ENCODE results near the gene ZXDC. TPM values are rescaled to one million over a fixed set of nuclear protein-coding genes. Genes with fewer than 3 reads are reported as not detected.

Gene ZXDC
- polyA plus RNA-seq (ENCODE audit: insufficient read length) = 43.0 TPM
- long read RNA-seq, donor 1, transcript ZXDC-202 (10 exons, 3,405 nt) = minor isoform, 5 of 44 reads
- long read RNA-seq, donor 1, transcript ZXDC-201 (6 exons, 2,579 nt) = major isoform, 13 of 44 reads
- long read RNA-seq, donor 1, partial matches to known transcripts = 26 of 44 reads
- long read RNA-seq, donor 1, other reads (novel, unspliced or antisense) = 0 of 44 reads
- long read RNA-seq, donor 2, transcript ZXDC-201 (6 exons, 2,579 nt) = major isoform, 19 of 29 reads
- long read RNA-seq, donor 2, partial matches to known transcripts = 6 of 29 reads
- long read RNA-seq, donor 2, other reads (novel, unspliced or antisense) = 0 of 29 reads
- long read RNA-seq, donor 3, transcript ZXDC-201 (6 exons, 2,579 nt) = major isoform, 10 of 12 reads
- long read RNA-seq, donor 3, partial matches to known transcripts = 0 of 12 reads
- long read RNA-seq, donor 3, other reads (novel, unspliced or antisense) = 0 of 12 reads
- long read RNA-seq, donor 4, partial matches to known transcripts = 0 of 1 reads
- long read RNA-seq, donor 4, other reads (novel, unspliced or antisense) = 0 of 1 reads
- long read RNA-seq, donor 5, transcript ZXDC-201 (6 exons, 2,579 nt) = major isoform, 10 of 11 reads
- long read RNA-seq, donor 5, partial matches to known transcripts = 0 of 11 reads
- long read RNA-seq, donor 5, other reads (novel, unspliced or antisense) = 0 of 11 reads
- long read RNA-seq, donor 6, full-length matches to known transcripts = 13 of 13 reads
- long read RNA-seq, donor 6, partial matches to known transcripts = 0 of 13 reads
- long read RNA-seq, donor 6, other reads (novel, unspliced or antisense) = 0 of 13 reads
- long read RNA-seq, donor 7, full-length matches to known transcripts = 27 of 27 reads
- long read RNA-seq, donor 7, partial matches to known transcripts = 0 of 27 reads
- long read RNA-seq, donor 7, other reads (novel, unspliced or antisense) = 0 of 27 reads
- long read RNA-seq, donor 8, full-length matches to known transcripts = 14 of 14 reads
- long read RNA-seq, donor 8, partial matches to known transcripts = 0 of 14 reads
- long read RNA-seq, donor 8, other reads (novel, unspliced or antisense) = 0 of 14 reads

- DNase-seq = peak; percentile 91
These were observed at the start of gene ZXDC for GRCh38 chr3:126475413-126476114. Gene ZXDC, minus strand, starts transcription at chr3:126475891. Its CDS starts 26 bp downstream, at chr3:126475865.

GRCh38 chr3:126525091-126525852 lies 49.6 kb upstream of the ZXDC start:
- no peak for DNase-seq

DNA sequence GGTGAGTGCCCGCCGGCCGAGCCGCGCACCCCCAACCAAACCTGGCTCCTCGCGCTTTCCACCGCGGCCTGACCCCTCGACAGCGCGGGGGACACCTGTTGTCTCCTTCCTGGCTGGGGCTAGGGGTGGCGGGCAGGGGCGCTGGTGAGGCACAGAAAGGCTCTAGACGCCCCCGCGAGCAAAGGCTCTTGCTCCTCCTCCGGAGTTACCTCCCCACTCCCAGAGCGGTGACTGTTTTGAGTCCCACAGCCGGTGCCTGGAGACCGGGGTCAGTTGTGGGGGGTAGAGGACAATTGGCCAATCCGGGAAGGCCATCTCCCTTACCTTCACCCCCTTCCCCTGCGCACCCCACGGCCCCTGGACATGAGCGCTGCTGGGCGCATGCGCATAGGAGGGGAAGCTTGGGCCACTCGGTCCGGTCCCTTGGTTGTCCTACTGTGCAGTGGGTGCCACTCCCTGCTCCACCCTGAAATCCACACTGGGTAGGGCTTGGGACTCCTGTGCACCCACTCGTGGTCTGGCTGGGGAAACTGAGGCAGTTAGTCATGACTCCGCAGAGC lies 48.8 kb upstream of the ZXDC start:
- peak; percentile 25 for DNase-seq

DNA sequence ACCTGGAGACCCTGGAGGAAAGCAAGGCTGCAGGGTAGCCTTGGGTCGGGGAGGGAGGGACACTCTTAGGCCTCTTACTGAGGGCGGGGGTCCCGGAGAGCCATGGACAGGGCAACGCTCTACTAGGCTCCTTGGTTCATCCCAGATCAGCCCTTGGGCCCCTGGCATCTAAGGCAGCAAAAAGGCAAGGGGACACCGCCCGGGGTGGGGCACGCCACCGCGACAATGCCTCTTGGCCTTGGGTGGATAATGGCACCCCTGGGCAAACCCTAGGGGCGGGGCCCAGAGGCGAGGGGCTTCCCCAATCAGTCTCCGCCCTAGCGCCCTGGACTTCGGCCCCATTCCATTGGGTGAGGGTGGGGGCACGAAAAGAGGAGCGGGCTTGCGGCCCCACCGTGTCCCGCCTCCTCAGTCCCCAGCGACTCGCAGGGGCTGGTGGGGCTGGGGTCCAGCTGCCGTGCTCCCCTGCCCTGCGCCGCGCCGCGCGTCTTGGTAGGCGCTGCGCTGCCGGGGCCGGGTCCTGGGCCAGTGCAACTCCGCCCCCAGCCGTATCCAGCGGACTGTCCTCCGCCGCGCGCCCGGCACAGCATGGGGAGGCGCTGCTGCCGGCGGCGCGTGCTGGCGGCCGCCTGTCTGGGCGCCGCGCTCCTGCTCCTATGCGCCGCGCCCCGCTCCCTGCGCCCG lies 48.2 kb upstream of the ZXDC start, which contains the start of gene CHST13:
TSS of gene CHST13 (plus strand) at position 411 of the 684 bp plus-strand sequence. CDS start at position 589, 178 bp downstream.
- peak; percentile 49 for DNase-seq

GRCh38 chr3:126522363-126522788 lies 46.7 kb upstream of the ZXDC start:
- peak; percentile 40 for DNase-seq

DNA sequence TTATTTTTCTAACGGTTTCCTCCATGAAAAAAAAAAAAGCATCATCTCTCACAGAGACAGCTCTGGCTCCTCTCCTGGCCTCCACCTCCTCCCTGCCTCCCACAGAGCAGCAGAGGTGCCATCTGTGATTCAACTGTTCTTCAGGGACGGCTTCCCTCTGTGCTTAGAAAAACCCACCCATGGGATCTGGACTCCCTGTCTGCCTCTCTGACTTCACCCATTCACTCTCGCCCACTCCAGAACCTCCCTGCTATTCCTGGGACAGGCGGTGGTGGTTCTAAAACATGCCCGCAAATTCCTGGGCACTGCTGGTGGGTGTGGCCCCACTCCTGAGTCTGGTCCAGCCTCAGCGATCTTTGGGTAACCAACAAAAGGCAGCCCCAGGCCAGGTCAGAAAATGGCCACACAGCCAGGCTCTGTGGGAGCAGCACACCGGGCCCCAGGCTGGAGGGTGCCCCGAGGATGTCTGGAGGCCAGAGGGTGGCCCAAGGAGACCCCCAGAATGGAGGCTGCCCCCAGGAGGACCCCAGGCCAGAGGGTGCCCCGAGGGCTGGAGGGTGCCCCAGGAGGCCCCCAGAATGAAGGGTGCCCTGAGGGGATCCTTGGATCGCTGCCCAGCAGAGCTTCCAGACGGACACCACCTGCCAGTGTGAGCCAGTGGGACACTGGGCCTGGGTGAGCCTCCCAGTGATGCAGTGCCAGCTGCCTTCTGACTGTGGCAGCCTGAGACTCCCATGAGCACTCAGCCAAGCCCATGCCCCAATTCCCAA lies 45.6 kb upstream of the ZXDC start:
- DNase-seq = no peak

DNA sequence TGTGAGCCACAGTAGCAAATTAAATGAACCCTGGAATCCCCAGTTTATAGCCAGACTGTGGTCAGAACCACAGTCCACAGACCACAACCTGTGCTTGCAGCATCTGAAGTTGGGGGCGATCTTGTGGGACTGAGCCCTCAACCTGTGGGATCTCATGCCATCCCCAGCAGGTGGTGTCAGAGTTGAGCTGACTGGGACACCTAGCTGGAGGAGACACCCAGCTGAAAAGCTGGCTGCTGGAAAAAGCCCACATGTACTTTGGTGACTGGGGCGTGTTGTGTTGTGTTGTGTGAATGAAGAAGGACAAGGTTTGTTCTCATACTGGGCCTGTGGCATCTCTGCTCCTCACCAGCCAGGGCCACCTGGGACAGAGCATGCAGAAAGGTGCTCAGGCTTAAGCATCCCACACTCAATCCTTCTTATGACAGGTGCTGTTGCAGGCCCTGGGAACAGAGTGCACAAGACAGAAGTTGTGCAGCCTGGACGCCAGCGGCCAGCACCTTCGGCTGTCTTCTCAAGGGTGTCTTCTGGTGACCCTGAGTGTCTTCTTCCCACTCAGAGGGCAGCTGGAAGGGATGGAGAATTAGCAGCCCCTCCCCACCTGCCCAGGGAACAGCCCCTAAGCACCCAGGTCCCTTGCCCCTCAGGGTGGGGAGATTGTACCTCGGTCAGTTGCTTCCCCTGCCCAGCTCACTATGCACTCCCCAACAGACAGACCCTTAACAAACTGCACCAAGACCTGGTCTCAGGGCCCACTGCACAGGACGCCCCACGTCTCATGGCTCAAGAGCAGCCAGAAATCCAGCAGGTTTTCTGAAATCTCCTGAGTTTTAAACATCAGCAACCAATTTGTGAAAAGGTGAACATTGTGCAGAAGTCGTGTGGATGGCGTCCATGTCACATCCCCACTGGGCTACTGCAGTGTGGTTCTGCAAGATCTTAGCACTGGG lies 44.1 kb upstream of the ZXDC start:
- DNase-seq = no peak

- DNase-seq = no peak
These were observed 43.1 kb upstream of the ZXDC start for GRCh38 chr3:126518779-126519177.

- DNase-seq = no peak
These were observed 42.5 kb upstream of the ZXDC start for GRCh38 chr3:126517986-126518778.

DNA sequence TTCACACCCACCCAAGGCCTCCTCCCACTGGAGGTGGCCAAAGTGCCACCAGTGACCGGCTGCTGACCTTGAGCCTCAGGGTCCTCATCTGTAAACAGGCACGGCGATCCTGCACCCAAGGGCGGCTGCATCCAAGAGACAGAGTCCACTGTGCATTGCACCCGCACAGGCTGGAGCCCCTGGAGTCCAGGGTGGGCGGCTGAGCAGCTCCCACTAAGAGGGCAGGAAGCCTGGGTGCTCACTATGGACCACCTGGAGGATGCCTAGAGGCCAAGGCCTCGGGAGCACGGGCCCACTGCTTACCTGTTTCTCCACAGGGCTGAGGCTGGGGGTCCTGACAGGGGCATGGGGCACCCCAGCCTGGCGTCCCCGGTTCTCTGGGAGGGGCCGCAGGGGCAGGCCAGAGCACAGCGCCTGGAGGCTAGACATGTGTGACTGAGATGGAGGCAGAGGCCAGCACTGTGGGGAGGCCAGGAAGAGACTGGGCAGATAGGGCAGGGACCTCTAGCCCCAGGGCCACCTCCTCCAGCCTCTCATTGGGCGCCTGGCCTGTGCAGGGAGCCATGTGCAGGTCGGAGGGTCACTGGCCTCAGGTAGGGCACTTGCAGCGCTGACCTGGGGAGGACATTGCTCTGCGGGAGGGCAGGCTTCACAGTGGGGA lies 41.7 kb upstream of the ZXDC start, which contains the start of gene UROC1:
TSS of gene UROC1 (minus strand) at position 483 of the 661 bp plus-strand sequence. CDS start at position 429, 54 bp downstream.
- DNase-seq = no peak

GRCh38 chr3:126516936-126517290 lies 41.2 kb upstream of the ZXDC start:
- no peak for DNase-seq

DNA sequence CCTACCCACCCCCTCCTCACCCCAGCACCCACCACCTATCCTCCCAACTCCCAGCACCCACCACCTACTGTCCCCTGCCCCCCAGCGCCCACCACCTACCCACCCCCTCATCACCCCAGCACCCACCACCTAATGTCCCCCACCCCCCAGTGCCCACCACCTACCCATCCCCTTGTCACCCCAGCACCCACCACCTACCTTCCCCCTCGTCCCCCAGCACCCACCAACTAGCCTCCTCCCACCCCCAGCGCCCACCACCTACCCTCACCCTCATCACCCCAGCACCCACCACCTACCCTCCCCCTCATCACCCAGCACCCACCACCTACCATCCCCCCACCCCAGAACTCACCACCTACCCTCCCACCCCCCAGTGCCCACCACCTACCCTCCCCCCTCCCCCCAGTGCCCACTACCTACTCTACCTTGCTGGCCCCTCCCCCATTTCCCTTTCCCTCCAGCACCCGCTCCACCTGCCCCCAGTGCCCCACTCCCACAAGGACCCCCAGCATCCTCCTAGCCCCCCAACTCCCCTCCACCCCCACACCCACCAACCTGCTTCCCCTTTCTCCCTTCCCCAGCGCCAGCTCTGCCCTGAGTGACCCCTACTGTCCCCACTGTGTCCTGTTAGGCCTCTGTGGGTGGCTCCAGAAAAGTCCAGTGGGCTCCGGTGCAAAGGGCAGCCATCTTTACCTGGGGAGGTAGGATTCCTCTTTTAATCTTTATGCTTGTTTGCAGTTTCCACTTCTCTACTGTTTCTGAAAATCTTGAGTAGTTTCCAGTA lies 40.7 kb upstream of the ZXDC start:
- DNase-seq = no peak

GRCh38 chr3:126515066-126515706 lies 39.5 kb upstream of the ZXDC start:
- no peak for DNase-seq

GRCh38 chr3:126514161-126514560 lies 38.5 kb upstream of the ZXDC start:
- no peak for DNase-seq
